SK-N-SH (cell line): ENCODE measurements around the gene HOXA10. TPM values are rescaled to one million over a fixed set of nuclear protein-coding genes. Genes with fewer than 3 reads are reported as not detected.

Experiments
- CTCF ChIA-PET: fragments of 300-600, 350-600 bp; formaldehyde crosslinking; extraction: SDS; loops from one replicate; lab custom pipeline; 2021; lab: Yijun Ruan, JAX
- POLR2A ChIA-PET: fragments of 350-600 bp; sonication (Branson Sonifier 250); formaldehyde crosslinking; extraction: SDS; loops from one replicate; lab custom pipeline; 2020; ENCODE audit warnings: antibody characterized with exemption, inconsistent platforms; lab: Yijun Ruan, JAX
- DNase-seq: peaks from one replicate; pipeline ENCODE4 v3.0.0; 2012
- H2AFZ ChIP-seq: fragments of 200-600 bp; sonication (generic); 2 replicates; pipeline ENCODE4 v1.8.1; 2016; ENCODE audit warnings: antibody characterized with exemption, mild to moderate bottlenecking, low read depth
- H3F3A ChIP-seq: fragments of 200-600 bp; sonication (generic); replicated peaks from 2 replicates; pipeline ENCODE3; 2016; ENCODE audit warnings: antibody characterized with exemption, mild to moderate bottlenecking; ENCODE audit not compliant: insufficient read depth
- H3K27ac ChIP-seq, 2 experiments: fragments of 200-500 bp in 1 of 2; fragments of 200-600 bp in 1 of 2; sonication (Bioruptor generic) in 1 of 2; sonication (generic), shearing (Covaris generic) in 1 of 2; 2 replicates each; pipeline versions ENCODE4 v1.5.1 to v1.6.1; 2014 to 2016; ENCODE audit warnings: low read depth in 2 of 2, inconsistent platforms in 1 of 2, low read length in 1 of 2, mild to moderate bottlenecking in 1 of 2, mixed read lengths in 1 of 2
- H3K27me3 ChIP-seq: fragments of 200-600 bp; sonication (generic), shearing (Covaris generic); 2 replicates; pipeline ENCODE4 v1.6.1; 2016; ENCODE audit warnings: mixed run types; ENCODE audit not compliant: insufficient read depth
- H3K36me3 ChIP-seq, 2 experiments: fragments of 200-500 bp in 1 of 2; fragments of 200-600 bp in 1 of 2; sonication (Bioruptor generic) in 1 of 2; sonication (generic) in 1 of 2; replicated peaks in 1 of 2; 2 replicates each; pipeline versions ENCODE3 to v1.5.1; 2014 to 2016; ENCODE audit warnings: low read length in 1 of 2, mild to moderate bottlenecking in 1 of 2; ENCODE audit not compliant: insufficient read depth in 2 of 2, control insufficient read depth in 1 of 2
- H3K4me1 ChIP-seq, 2 experiments: fragments of 200-500 bp in 1 of 2; fragments of 200-600 bp in 1 of 2; sonication (Bioruptor generic) in 1 of 2; sonication (generic), shearing (Covaris generic) in 1 of 2; 2 replicates each; pipeline versions ENCODE4 v1.5.1 to v1.6.1; 2014 to 2016; ENCODE audit warnings: low read depth in 1 of 2, low read length in 1 of 2, mixed run types in 1 of 2; ENCODE audit not compliant: insufficient read depth in 2 of 2, control insufficient read depth in 1 of 2
- H3K4me2 ChIP-seq: fragments of 200-600 bp; sonication (generic), shearing (Covaris generic); 2 replicates; pipeline ENCODE4 v1.6.1; 2017; ENCODE audit warnings: mixed run types
- H3K4me3 ChIP-seq, 2 experiments: fragments of 200-500 bp in 1 of 2; fragments of 200-600 bp in 1 of 2; sonication (Bioruptor generic) in 1 of 2; sonication (generic), shearing (Covaris generic) in 1 of 2; 2 replicates each; pipeline versions ENCODE4 v1.5.1 to v1.8.1; 2014 to 2016; ENCODE audit warnings: low read depth in 2 of 2, inconsistent platforms in 1 of 2, low read length in 1 of 2, mild to moderate bottlenecking in 1 of 2, mixed read lengths in 1 of 2, moderate library complexity in 1 of 2
- H3K79me2 ChIP-seq: fragments of 200-600 bp; sonication (generic); 2 replicates; pipeline ENCODE4 v1.8.1; 2017; ENCODE audit warnings: mild to moderate bottlenecking; ENCODE audit not compliant: insufficient read depth
- H3K9ac ChIP-seq: fragments of 200-600 bp; sonication (generic); 2 replicates; pipeline ENCODE4 v1.6.1; 2017; ENCODE audit warnings: mixed run types
- H3K9me2 ChIP-seq: fragments of 200-600 bp; sonication (generic); 2 replicates; pipeline ENCODE4 v1.6.1; 2017; ENCODE audit warnings: mixed run types
- H3K9me3 ChIP-seq: fragments of 200-600 bp; sonication (generic); 2 replicates; pipeline ENCODE4 v1.6.1; 2017; ENCODE audit warnings: mixed run types, mild to moderate bottlenecking, moderate library complexity
- H4K20me1 ChIP-seq: fragments of 200-600 bp; sonication (generic); 2 replicates; pipeline ENCODE4 v1.6.1; 2017; ENCODE audit warnings: mild to moderate bottlenecking, mixed run types; ENCODE audit not compliant: insufficient read depth
- MEF2A ChIP-seq: IDR thresholded peaks from 2 replicates; pipeline ENCODE4 v1.4.0; 2012; ENCODE audit warnings: low read depth, borderline replicate concordance
- NFIC ChIP-seq: IDR thresholded peaks from 2 replicates; pipeline ENCODE4 v1.4.0; 2012; ENCODE audit warnings: borderline replicate concordance
- POLR2AphosphoS5 ChIP-seq: IDR thresholded peaks from 2 replicates; pipeline ENCODE4 v1.6.1; 2012; ENCODE audit warnings: low read depth, low read length
- YY1 ChIP-seq: IDR thresholded peaks from 2 replicates; pipeline ENCODE4 v1.4.0; 2012; ENCODE audit warnings: low read depth, mild to moderate bottlenecking
- polyA plus RNA-seq, 3 experiments: library from polyadenylated mRNA; depleted of rRNA; stranded (reverse); fragments of >200 nt; gene quantifications; 2 replicates each; pipeline ENCODE4 v1.2.3, GENCODE V29; 2012
- TF ChIP-seq, protein P1 (sequence below): IDR thresholded peaks from 2 replicates; pipeline ENCODE4; 2012
- TF ChIP-seq, protein P2 (sequence below): IDR thresholded peaks from 2 replicates; pipeline ENCODE4 v1.4.0; 2012; ENCODE audit warnings: low read depth, borderline replicate concordance
- TF ChIP-seq, protein P3 (sequence below): fragments of 150-350 bp; IDR thresholded peaks from 2 replicates; pipeline ENCODE4 v1.6.1; 2017; ENCODE audit warnings: antibody characterized with exemption, low read length, low read depth, borderline replicate concordance
- TF ChIP-seq, protein P4 (sequence below): fragments of 150-350 bp; IDR thresholded peaks from 2 replicates; pipeline ENCODE4 v1.6.1; 2016; ENCODE audit warnings: mild to moderate bottlenecking, low read depth, low read length
- TF ChIP-seq, protein P5 (sequence below): IDR thresholded peaks from 2 replicates; pipeline ENCODE4 v1.6.1; 2012; ENCODE audit warnings: mild to moderate bottlenecking, low read depth, low read length, moderate library complexity

HOXA10 gene
- polyA plus RNA-seq, 1 of the 3 experiments (the other 2 are of a cell fraction) = not detected

DNA sequence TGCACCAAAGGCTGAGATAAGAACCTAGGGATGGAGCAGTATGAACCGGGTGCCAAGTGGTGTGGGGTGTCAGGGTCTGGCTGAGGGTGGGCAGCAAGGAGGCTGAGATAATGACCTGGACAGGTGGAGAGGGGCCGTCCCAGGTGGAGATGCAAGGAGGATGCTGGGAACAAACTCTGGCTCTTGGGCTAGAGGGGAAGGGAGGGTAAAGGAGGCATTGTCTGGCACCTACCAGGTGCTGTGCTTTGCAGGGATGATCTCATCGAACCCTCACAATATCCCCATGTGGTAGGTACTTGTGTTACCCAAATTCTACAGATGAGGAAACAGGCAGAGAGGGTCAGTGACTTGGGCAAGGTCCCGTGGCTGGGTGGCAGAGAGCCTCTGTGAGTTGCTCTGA is 45.7 kb upstream of the HOXA10 start (continued):
- TF ChIP-seq MEF2A = no peak

DNA sequence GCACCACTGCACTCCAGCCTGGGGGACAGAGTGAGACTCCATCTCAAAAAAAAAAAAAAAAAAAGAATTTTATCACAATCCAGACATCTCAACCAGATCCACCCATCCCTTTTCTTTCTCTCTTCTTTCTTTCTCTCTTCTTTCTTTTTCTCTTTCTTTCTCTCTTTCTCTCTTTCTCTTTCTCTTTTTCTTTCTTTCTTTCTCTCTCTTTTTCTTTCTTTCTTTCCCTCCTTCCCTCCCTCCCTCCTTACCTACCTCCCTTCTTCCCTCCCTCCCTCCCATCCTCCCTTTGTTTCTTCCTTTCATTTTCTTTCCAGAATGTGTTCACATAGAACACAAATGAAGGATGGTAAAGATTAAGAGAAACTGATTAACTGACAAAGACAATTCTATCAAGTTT is 43.8 kb upstream of the HOXA10 start:
- no peaks in the 10 kb centered on the region for H4K20me1 ChIP-seq
- no peaks in the 10 kb centered on the region for H3K79me2 ChIP-seq
- H3K27me3 ChIP-seq = peaks cover 100% of the 10 kb centered on the region
- no peak overlapping the region for H3K27ac ChIP-seq
- no peak overlapping the region for H2AFZ ChIP-seq
- H3K4me1 ChIP-seq = peaks cover 0 to 5% of the 10 kb centered on the region in 2 experiments; a peak in 1 of 4 replicates
- H3K36me3 ChIP-seq = no peaks in the 10 kb centered on the region
- no peaks in the 10 kb centered on the region for H3F3A ChIP-seq
- no peaks in the 10 kb centered on the region for H3K9me2 ChIP-seq
- DNase-seq = no peak
- H3K9me3 ChIP-seq = no peaks in the 10 kb centered on the region
- POLR2A ChIA-PET = interaction anchor here (0.7 to 0.9 kb wide), 2 partner anchors 9 to 678 kb away, joined by 3 to 4 read pairs; no protein-coding TSS in a partner anchor
- CTCF ChIA-PET = interaction anchor here (0.8 to 1.8 kb wide), 4 partner anchors 7 to 703 kb away, joined by 3 to 6 read pairs (median 3); no protein-coding TSS in a partner anchor
- no peak overlapping the region for H3K4me3 ChIP-seq
- no peak overlapping the region for H3K9ac ChIP-seq
- TF ChIP-seq, protein P1, sequence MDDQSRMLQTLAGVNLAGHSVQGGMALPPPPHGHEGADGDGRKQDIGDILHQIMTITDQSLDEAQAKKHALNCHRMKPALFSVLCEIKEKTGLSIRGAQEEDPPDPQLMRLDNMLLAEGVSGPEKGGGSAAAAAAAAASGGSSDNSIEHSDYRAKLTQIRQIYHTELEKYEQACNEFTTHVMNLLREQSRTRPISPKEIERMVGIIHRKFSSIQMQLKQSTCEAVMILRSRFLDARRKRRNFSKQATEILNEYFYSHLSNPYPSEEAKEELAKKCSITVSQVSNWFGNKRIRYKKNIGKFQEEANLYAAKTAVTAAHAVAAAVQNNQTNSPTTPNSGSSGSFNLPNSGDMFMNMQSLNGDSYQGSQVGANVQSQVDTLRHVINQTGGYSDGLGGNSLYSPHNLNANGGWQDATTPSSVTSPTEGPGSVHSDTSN = no peak
- TF ChIP-seq, protein P2, sequence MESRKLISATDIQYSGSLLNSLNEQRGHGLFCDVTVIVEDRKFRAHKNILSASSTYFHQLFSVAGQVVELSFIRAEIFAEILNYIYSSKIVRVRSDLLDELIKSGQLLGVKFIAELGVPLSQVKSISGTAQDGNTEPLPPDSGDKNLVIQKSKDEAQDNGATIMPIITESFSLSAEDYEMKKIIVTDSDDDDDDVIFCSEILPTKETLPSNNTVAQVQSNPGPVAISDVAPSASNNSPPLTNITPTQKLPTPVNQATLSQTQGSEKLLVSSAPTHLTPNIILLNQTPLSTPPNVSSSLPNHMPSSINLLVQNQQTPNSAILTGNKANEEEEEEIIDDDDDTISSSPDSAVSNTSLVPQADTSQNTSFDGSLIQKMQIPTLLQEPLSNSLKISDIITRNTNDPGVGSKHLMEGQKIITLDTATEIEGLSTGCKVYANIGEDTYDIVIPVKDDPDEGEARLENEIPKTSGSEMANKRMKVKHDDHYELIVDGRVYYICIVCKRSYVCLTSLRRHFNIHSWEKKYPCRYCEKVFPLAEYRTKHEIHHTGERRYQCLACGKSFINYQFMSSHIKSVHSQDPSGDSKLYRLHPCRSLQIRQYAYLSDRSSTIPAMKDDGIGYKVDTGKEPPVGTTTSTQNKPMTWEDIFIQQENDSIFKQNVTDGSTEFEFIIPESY = no peak
- TF ChIP-seq, protein P3, sequence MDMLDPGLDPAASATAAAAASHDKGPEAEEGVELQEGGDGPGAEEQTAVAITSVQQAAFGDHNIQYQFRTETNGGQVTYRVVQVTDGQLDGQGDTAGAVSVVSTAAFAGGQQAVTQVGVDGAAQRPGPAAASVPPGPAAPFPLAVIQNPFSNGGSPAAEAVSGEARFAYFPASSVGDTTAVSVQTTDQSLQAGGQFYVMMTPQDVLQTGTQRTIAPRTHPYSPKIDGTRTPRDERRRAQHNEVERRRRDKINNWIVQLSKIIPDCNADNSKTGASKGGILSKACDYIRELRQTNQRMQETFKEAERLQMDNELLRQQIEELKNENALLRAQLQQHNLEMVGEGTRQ = no peak
- TF ChIP-seq, protein P4, sequence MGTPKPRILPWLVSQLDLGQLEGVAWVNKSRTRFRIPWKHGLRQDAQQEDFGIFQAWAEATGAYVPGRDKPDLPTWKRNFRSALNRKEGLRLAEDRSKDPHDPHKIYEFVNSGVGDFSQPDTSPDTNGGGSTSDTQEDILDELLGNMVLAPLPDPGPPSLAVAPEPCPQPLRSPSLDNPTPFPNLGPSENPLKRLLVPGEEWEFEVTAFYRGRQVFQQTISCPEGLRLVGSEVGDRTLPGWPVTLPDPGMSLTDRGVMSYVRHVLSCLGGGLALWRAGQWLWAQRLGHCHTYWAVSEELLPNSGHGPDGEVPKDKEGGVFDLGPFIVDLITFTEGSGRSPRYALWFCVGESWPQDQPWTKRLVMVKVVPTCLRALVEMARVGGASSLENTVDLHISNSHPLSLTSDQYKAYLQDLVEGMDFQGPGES = no peak
- no peak for TF ChIP-seq MEF2A
- no peak for TF ChIP-seq YY1
- TF ChIP-seq, protein P5, sequence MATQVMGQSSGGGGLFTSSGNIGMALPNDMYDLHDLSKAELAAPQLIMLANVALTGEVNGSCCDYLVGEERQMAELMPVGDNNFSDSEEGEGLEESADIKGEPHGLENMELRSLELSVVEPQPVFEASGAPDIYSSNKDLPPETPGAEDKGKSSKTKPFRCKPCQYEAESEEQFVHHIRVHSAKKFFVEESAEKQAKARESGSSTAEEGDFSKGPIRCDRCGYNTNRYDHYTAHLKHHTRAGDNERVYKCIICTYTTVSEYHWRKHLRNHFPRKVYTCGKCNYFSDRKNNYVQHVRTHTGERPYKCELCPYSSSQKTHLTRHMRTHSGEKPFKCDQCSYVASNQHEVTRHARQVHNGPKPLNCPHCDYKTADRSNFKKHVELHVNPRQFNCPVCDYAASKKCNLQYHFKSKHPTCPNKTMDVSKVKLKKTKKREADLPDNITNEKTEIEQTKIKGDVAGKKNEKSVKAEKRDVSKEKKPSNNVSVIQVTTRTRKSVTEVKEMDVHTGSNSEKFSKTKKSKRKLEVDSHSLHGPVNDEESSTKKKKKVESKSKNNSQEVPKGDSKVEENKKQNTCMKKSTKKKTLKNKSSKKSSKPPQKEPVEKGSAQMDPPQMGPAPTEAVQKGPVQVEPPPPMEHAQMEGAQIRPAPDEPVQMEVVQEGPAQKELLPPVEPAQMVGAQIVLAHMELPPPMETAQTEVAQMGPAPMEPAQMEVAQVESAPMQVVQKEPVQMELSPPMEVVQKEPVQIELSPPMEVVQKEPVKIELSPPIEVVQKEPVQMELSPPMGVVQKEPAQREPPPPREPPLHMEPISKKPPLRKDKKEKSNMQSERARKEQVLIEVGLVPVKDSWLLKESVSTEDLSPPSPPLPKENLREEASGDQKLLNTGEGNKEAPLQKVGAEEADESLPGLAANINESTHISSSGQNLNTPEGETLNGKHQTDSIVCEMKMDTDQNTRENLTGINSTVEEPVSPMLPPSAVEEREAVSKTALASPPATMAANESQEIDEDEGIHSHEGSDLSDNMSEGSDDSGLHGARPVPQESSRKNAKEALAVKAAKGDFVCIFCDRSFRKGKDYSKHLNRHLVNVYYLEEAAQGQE = no peak
- no peak for TF ChIP-seq NFIC
- TF ChIP-seq POLR2AphosphoS5 = no peak
- H3K4me2 ChIP-seq = no peak overlapping the region
